Measurements from ENCODE around the gene UBE4A.
"Not testable (repeated sequence)": the region's sequence is repeated elsewhere in the genome, so short reads cannot be mapped to it uniquely, and the experiment has no call there.

The UBE4A gene

GRCh38 chr11:118397448-118397847, 38.0 kb downstream of the UBE4A start:
- DNase-seq (ENCODE audit: extremely low read depth in 1 of 2, low read depth in 1 of 2): no peak

- peak in 1 of 2 donors; percentile 24 for DNase-seq (ENCODE audit: extremely low read depth in 1 of 2, low read depth in 1 of 2)
These were observed 39.6 kb downstream of the UBE4A start for GRCh38 chr11:118398791-118399559.

- peak; percentile 77 to 90 for DNase-seq (ENCODE audit: extremely low read depth in 1 of 2, low read depth in 1 of 2)
These were observed 41.9 kb downstream of the UBE4A start, which contains the start of gene ATP5MG for GRCh38 chr11:118401151-118401879. Gene ATP5MG (plus strand): TSS chr11:118401606. CDS start chr11:118401666, 60 bp downstream.

GRCh38 chr11:118401880-118402590, 42.6 kb downstream of the UBE4A start:
- no peak for DNase-seq (ENCODE audit: extremely low read depth in 1 of 2, low read depth in 1 of 2)

GRCh38 chr11:118402594-118402993, 43.2 kb downstream of the UBE4A start:
- not testable (repeated sequence) for DNase-seq (ENCODE audit: extremely low read depth in 1 of 2, low read depth in 1 of 2)

GRCh38 chr11:118406599-118407166, 47.3 kb downstream of the UBE4A start:
- DNase-seq (ENCODE audit: extremely low read depth in 1 of 2, low read depth in 1 of 2): no peak

- DNase-seq (ENCODE audit: extremely low read depth in 1 of 2, low read depth in 1 of 2): no peak
These were observed 50.8 kb downstream of the UBE4A start for GRCh38 chr11:118410055-118410745.

- DNase-seq (ENCODE audit: extremely low read depth in 1 of 2, low read depth in 1 of 2): no peak
These were observed 52.1 kb downstream of the UBE4A start for GRCh38 chr11:118411530-118411929.

- DNase-seq (ENCODE audit: extremely low read depth in 1 of 2, low read depth in 1 of 2): no peak
These were observed 53.5 kb downstream of the UBE4A start for GRCh38 chr11:118412921-118413320.

- DNase-seq (ENCODE audit: extremely low read depth in 1 of 2, low read depth in 1 of 2): no peak
These were observed 55.8 kb downstream of the UBE4A start for GRCh38 chr11:118415062-118415738.

GRCh38 chr11:118415739-118416068, 56.3 kb downstream of the UBE4A start:
- DNase-seq (ENCODE audit: extremely low read depth in 1 of 2, low read depth in 1 of 2): no peak

- DNase-seq (ENCODE audit: extremely low read depth in 1 of 2, low read depth in 1 of 2): not testable (repeated sequence)
These were observed 57.5 kb downstream of the UBE4A start for GRCh38 chr11:118416900-118417299.

- no peak for DNase-seq (ENCODE audit: extremely low read depth in 1 of 2, low read depth in 1 of 2)
These were observed 58.4 kb downstream of the UBE4A start for GRCh38 chr11:118417801-118418200.

GRCh38 chr11:118418766-118419165, 59.4 kb downstream of the UBE4A start:
- DNase-seq (ENCODE audit: extremely low read depth in 1 of 2, low read depth in 1 of 2): no peak

- DNase-seq (ENCODE audit: extremely low read depth in 1 of 2, low read depth in 1 of 2): no peak
These were observed 68.3 kb downstream of the UBE4A start for GRCh38 chr11:118427707-118428106.

GRCh38 chr11:118430956-118431355, 71.6 kb downstream of the UBE4A start:
- DNase-seq (ENCODE audit: extremely low read depth in 1 of 2, low read depth in 1 of 2): no peak

GRCh38 chr11:118434123-118434552, 74.7 kb downstream of the UBE4A start:
- no peak for DNase-seq (ENCODE audit: extremely low read depth in 1 of 2, low read depth in 1 of 2)

- peak in 1 of 2 donors; percentile 14 for DNase-seq (ENCODE audit: extremely low read depth in 1 of 2, low read depth in 1 of 2)
These were observed 75.3 kb downstream of the UBE4A start for GRCh38 chr11:118434553-118435289.

- peak; percentile 47 to 68 for DNase-seq (ENCODE audit: extremely low read depth in 1 of 2, low read depth in 1 of 2)
These were observed 76.0 kb downstream of the UBE4A start for GRCh38 chr11:118435290-118435892.

All from stimulated activated CD8-positive, alpha-beta memory T cell treated with anti-CD3 and anti-CD28 coated beads, Interleukin-7, amount 100 ng/mL, for 48 hours (primary cell).